Psoas muscle (tissue), 8 donors: Measurements from ENCODE around the gene USP30. TPM values are rescaled to one million over a fixed set of nuclear protein-coding genes. Genes with fewer than 3 reads are reported as not detected.
"Not testable (repeated sequence)": the region's sequence is repeated elsewhere in the genome, so short reads cannot be mapped to it uniquely, and the experiment has no call there.

Experiments
- ATAC-seq, 4 donors: fragments of 200-7000 bp; cut with Tn5 transposase; one replicate each; pipeline ENCODE4 v1.9.1; 2020; ENCODE audit warnings: moderate library complexity in 3 of 4, mild to moderate bottlenecking in 2 of 4
- DNase-seq, 2 donors: peaks; one replicate each; pipeline ENCODE4 v3.0.0-alpha.2; 2020
- H3K27ac ChIP-seq: fragments of 200-600 bp; one replicate; pipeline ENCODE4 v1.8.0; 2022
- H3K27me3 ChIP-seq, 3 donors: fragments of 200-600 bp in 1 of 3; one replicate each; pipeline versions ENCODE4 v1.6.1 to v1.8.0; 2013 to 2022; ENCODE audit warnings: low read length in 2 of 3, mild to moderate bottlenecking in 2 of 3, moderate library complexity in 1 of 3; ENCODE audit not compliant: insufficient read depth in 3 of 3
- H3K36me3 ChIP-seq, 2 donors: fragments of 200-600 bp in 1 of 2; one replicate each; pipeline versions ENCODE4 v1.6.1 to v1.8.0; 2013 to 2022; ENCODE audit warnings: low read depth in 1 of 2, mild to moderate bottlenecking in 1 of 2, moderate library complexity in 1 of 2; ENCODE audit not compliant: insufficient read depth in 1 of 2
- H3K4me1 ChIP-seq: fragments of 200-600 bp; one replicate; pipeline ENCODE4 v1.8.0; 2022
- H3K4me3 ChIP-seq: fragments of 200-600 bp; one replicate; pipeline ENCODE4 v1.8.0; 2022; ENCODE audit warnings: mild to moderate bottlenecking
- H3K9me3 ChIP-seq: fragments of 200-600 bp; one replicate; pipeline ENCODE4 v1.8.0; 2022
- WGBS, 3 donors: extraction: QIAGEN DNeasy Blood & Tissue Kit; methylation state at CpG; one replicate each; pipeline versions ENCODE4 v1.1.6 to v1.1.7; 2013; 5-methylcytosine and 5-hydroxymethylcytosine counted together
- intact Hi-C, 2 donors: fragments of 100-400 bp; cut with DNase I; formaldehyde crosslinking; loops; one replicate each; pipeline versions ENCODE4 v1.11.0 to v1.14.2; 2022
- polyA plus RNA-seq, 3 donors: library from polyadenylated mRNA; stranded (reverse); fragments of 200-250 nt; gene quantifications; one replicate each; pipeline ENCODE4 v1.2.3, GENCODE V29; 2013
- total RNA-seq, 4 donors: library from RNA; stranded (reverse); fragmentation: NEBNext Ultra II Directional in 2 of 4; extraction: Animal tissue kit (Norgen Biotek cat#: 25700) in 2 of 4; gene quantifications; one replicate each; pipeline versions ENCODE4 v1.2.1 to v1.2.4, GENCODE V29; 2021 to 2023
- TF ChIP-seq, protein P1 (sequence below): fragments of 200-600 bp; IDR thresholded peaks from one replicate; pipeline ENCODE4 v1.8.0; 2022; ENCODE audit warnings: antibody characterized with exemption
- donor health status: healthy with polysubstance abuse.
- donor health status: DM: no; HTN: no; CAD: no; lungs with moderate emphysema.
- donor health status: Bipolar disorder and iron deficiency.
- donor health status: healthy.
- donor health status: DM: yes; HTN: yes; CAD: no.
- donor health status: DM: no; HTN: no; CAD: no.
- donor health status: DM: no; HTN: no; CAD: no.
- donor health status: DM: yes; HTN: yes; CAD: no.

USP30 gene
- total and polyA plus RNA-seq, 7 donors: 4.7 to 14.6 (median 10.9) TPM

DNA sequence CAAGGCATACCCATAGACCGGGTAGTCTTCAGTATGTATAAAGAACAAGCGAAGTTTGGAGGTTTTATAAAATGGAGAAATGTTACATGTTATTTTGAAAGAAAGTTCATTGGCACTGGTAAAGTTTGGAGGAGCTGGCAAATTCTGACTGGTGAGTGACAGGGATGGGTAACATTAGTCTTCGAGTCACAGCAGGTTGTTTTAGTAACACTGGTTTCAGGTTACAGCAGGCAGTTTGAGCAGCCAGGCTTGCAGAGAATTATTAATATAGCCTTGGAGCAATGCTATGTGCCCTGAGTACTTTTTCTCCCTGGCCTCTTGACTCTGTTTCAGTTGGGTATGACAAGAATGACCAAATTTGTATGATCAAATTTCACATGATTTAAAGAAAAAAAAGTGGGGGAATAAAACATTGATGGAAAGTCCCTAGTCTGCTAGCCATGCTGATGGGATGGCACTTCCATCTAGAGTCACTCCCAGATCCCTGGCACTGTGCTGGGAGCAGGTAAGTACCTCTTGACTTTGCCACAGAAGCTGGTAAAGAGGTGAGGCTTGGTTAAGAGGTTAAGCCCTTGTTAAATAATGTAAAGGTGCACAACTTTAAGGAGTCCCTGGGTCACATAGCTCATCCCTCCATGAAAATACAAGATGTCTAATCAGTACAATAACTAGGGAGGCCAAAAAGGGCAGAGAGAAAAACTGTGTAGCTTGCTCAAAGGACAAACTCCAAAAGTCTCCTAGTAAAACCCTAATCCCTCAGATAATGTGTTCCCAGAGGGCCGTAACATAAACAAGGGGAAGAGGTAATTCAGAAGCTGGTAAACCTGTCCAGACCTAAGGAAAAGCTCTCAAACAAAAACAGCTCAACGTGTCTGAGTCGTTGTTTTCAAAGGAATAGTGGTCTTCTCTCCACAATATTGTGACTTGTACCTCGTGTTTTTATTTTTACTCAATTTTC is 18.9 kb upstream of the USP30 start:
- ATAC-seq: peak; percentile 88 to 100 (median 100)
- Histone ChIP-seq H3K27me3 (no peaks in the 10 kb centered on the region), H3K4me1 (peaks cover 13% of the 10 kb centered on the region), H3K36me3 (no peaks in the 10 kb centered on the region), H3K27ac (peak overlapping the region; percentile 65), H3K9me3 (peaks cover 5% of the 10 kb centered on the region), H3K4me3 (no peak overlapping the region)
- TF ChIP-seq, protein P1, sequence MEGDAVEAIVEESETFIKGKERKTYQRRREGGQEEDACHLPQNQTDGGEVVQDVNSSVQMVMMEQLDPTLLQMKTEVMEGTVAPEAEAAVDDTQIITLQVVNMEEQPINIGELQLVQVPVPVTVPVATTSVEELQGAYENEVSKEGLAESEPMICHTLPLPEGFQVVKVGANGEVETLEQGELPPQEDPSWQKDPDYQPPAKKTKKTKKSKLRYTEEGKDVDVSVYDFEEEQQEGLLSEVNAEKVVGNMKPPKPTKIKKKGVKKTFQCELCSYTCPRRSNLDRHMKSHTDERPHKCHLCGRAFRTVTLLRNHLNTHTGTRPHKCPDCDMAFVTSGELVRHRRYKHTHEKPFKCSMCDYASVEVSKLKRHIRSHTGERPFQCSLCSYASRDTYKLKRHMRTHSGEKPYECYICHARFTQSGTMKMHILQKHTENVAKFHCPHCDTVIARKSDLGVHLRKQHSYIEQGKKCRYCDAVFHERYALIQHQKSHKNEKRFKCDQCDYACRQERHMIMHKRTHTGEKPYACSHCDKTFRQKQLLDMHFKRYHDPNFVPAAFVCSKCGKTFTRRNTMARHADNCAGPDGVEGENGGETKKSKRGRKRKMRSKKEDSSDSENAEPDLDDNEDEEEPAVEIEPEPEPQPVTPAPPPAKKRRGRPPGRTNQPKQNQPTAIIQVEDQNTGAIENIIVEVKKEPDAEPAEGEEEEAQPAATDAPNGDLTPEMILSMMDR: no peak
- intact Hi-C loops: no loop called here
- 27 to 42% (median 28%) methylated on average over 7 of the region's 7 CpGs for WGBS, 3 donors
- no peak for DNase-seq

DNA sequence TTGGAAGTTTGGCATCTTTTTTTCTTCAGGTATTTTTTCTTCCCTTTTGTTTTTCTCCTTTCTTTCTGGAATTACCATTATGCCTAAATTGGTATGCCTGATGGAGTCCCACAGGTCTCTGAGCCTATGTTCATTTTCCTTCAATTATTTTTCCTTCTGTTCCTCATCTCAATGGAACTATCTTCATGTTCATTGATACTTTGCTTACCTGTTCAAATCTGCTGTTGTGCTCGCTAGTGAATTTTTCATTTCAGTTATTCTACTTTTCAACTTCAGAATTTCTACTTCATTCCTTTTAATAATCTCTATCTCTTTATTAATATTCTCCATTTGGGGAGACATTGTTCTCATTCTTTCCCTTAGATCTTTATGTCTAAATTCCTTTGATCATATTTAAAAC is 15.4 kb upstream of the USP30 start:
- peaks cover 13% of the 10 kb centered on the region for H3K4me1 ChIP-seq
- H3K27ac ChIP-seq: no peak overlapping the region
- intact Hi-C loops: no loop called here
- H3K36me3 ChIP-seq: no peaks in the 10 kb centered on the region
- no peaks in the 10 kb centered on the region for H3K27me3 ChIP-seq
- peaks cover 5% of the 10 kb centered on the region for H3K9me3 ChIP-seq
- ATAC-seq (no peak), DNase-seq (no peak)
- TF ChIP-seq, protein P1: no peak
- H3K4me3 ChIP-seq: no peak overlapping the region
- WGBS, 3 donors: 0 to 78% (median 73%) methylated on average over 1 of the region's 1 CpG

DNA sequence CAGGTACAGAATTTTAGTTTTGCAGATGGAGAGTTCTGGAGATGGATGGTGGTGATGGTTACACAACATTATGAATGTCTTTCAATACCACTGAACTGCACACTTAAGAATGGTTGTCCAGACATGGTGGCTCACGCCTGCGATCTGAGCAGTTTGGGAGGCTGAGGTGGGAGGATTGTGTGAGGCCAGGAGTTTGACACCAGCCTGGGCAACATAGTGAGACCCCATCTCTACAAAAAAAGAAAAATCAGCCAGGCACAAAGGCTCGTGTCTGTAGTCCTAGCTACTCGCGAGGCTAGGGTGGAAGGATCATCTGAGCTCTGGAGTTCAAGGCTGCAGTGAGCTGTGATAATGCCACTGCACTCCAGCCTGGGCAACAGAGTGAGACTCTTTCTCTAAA is 8.1 kb upstream of the USP30 start:
- Histone ChIP-seq H3K36me3 (no peaks in the 10 kb centered on the region), H3K4me3 (no peak overlapping the region), H3K27ac (no peak overlapping the region), H3K9me3 (no peaks in the 10 kb centered on the region), H3K4me1 (no peaks in the 10 kb centered on the region), H3K27me3 (peaks cover 0 to 2% (median 0%) of the 10 kb centered on the region in 3 donors)
- no peak for ATAC-seq
- WGBS, 3 donors: 78 to 82% (median 80%) methylated on average over 5 of the region's 5 CpGs
- intact Hi-C loops: no loop called here
- TF ChIP-seq, protein P1: no peak
- DNase-seq: no peak

DNA sequence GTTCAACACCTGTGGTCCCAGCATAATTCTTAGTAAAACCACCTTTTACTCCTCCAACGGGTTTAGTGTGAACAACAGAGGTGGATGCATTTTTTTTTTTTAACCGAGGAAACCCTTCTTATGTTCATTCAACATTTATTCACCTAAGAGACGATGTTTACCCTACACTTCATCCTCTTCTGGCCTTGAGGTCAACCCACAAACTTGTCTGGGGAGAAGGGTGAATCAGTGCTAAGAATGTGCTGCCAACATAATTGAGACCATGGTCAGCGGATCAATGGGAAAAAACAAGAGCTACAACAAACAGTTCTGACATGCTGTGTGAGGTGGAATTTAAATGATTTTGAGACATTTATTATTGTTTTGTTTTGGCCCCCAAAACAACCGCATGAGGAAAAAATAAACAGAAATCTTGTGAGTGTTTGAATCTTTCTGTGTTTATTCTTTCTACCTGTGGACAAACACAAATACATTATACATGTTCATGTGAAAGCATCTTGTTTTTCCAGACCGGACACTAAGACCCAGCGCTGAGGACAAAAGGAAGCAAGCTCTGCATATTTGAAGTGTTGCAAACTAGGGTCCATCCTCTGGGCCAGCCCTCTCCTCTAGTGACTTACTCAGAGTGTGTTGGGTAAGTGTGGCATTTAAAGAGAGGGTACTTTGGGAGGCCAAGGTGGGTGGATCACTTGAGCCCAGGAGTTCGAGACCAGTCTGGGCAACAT is 5.1 kb upstream of the USP30 start:
- no peaks in the 10 kb centered on the region for H3K9me3 ChIP-seq
- DNase-seq (no peak), ATAC-seq (no peak)
- 70 to 77% (median 72%) methylated on average over 8 of the region's 8 CpGs for WGBS, 3 donors
- H3K27me3 ChIP-seq: peaks cover 0 to 2% (median 0%) of the 10 kb centered on the region in 3 donors
- H3K36me3 ChIP-seq: no peaks in the 10 kb centered on the region
- H3K4me1 ChIP-seq: no peaks in the 10 kb centered on the region
- intact Hi-C loops: no loop called here
- TF ChIP-seq, protein P1: no peak
- no peak overlapping the region for H3K27ac ChIP-seq
- no peak overlapping the region for H3K4me3 ChIP-seq

DNA sequence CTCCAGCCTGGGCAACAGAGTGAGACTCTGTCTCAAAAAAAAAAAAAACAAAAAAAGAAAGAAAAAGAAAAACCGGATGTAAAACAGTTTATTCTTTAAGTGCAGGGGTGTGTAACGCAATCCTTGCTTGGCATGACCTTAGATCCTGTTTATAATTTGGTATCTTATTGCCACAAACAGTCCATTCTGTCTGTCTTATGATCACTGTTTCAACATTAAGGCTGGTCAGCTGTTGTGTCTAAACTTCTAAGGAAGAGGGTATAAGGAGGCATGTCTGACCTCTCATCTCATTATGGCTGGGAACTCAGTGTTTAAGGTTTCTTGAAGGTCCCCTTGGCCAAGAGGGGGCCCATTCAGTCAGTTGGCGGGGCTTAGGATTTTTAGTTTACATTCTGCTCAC is 3.7 kb upstream of the USP30 start:
- DNase-seq, H3K9me3 ChIP-seq, intact Hi-C loops, H3K4me1 ChIP-seq, ATAC-seq, H3K27ac ChIP-seq, H3K4me3 ChIP-seq, H3K36me3 ChIP-seq, H3K27me3 ChIP-seq: not testable (repeated sequence)
- WGBS, 3 donors: 76 to 77% (median 76%) methylated on average over 3 of the region's 3 CpGs

DNA sequence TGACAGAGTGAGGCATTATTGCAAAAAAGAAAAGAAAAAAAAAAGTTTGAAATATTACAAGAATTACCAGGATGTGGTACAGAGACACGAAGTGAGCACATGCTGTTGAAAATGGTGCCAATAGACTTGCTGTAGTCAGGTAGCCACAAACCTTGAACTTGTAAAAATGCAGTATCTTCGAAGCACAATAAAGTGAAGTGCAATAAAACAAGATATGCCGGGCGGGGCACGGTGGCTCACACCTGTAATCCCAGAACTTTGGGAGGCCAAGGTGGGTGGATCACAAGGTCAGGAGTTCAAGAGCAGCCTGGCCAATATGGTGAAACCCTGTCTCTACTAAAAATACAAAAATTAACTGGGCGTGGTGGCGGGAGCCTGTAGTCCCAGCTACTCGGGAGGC is 2.6 kb upstream of the USP30 start:
- H3K4me3 ChIP-seq, H3K36me3 ChIP-seq, intact Hi-C loops, H3K27me3 ChIP-seq, ATAC-seq, DNase-seq, H3K9me3 ChIP-seq, H3K27ac ChIP-seq: not testable (repeated sequence)
- peaks cover 11% of the 10 kb centered on the region for H3K4me1 ChIP-seq
- WGBS, 3 donors: 73 to 82% (median 77%) methylated on average over 8 of the region's 8 CpGs
